ENCODE results near the gene SHKBP1.
A peak's percentile ranks its signal among the peaks of the same experiment; 100 is the strongest.
"Not testable (repeated sequence)": the region's sequence is repeated elsewhere in the genome, so short reads cannot be mapped to it uniquely, and the experiment has no call there.

Gene SHKBP1

DNA sequence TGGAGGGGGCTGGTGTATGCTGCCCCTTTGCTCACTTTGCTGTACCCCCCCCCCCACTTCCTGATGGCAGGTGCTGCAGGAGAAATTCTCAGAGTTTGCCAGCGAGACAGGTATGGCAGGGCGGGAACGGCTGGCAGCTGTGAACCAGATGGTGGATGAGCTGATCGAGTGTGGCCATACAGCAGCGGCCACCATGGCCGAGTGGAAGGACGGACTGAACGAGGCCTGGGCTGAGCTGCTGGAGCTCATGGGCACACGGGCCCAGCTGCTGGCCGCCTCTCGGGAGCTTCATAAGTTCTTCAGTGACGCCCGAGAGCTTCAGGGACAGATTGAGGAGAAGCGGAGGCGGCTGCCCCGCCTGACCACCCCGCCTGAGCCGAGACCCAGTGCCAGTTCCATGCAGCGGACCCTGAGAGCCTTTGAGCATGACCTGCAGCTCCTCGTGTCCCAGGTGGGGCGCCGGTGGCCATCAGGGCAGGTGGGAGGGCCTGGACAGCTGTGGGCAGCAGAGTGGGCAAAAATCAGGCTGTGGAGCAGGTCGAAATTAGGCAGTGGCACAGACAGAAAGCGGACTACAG, 19.6 kb upstream of the SHKBP1 start:
- no peak for DNase-seq

GRCh38 chr19:40559394-40559793, 17.3 kb upstream of the SHKBP1 start:
- no peak for DNase-seq

DNA sequence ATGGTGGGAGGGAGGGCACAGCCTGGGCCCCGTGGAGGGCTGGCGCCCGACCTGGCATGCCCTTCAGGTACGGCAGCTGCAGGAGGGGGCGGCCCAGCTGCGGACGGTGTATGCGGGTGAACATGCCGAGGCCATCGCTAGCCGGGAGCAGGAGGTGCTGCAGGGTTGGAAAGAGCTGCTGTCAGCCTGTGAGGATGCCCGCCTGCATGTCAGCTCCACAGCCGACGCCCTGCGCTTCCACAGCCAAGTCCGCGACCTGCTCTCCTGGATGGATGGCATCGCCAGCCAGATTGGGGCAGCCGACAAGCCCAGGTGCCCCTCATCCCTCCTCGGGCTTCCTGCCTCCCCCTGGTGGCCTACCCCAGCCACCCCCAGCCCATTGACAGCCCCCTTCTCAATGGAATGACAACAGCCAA, 16.6 kb upstream of the SHKBP1 start:
- no peak for DNase-seq

- peak; percentile 12 to 16 for DNase-seq
Measured at GRCh38 chr19:40561947-40562346, 14.7 kb upstream of the SHKBP1 start.

- DNase-seq: not testable (repeated sequence)
Measured at GRCh38 chr19:40564535-40564934, 12.1 kb upstream of the SHKBP1 start.

GRCh38 chr19:40565355-40565754, 11.3 kb upstream of the SHKBP1 start:
- DNase-seq: no peak

DNA sequence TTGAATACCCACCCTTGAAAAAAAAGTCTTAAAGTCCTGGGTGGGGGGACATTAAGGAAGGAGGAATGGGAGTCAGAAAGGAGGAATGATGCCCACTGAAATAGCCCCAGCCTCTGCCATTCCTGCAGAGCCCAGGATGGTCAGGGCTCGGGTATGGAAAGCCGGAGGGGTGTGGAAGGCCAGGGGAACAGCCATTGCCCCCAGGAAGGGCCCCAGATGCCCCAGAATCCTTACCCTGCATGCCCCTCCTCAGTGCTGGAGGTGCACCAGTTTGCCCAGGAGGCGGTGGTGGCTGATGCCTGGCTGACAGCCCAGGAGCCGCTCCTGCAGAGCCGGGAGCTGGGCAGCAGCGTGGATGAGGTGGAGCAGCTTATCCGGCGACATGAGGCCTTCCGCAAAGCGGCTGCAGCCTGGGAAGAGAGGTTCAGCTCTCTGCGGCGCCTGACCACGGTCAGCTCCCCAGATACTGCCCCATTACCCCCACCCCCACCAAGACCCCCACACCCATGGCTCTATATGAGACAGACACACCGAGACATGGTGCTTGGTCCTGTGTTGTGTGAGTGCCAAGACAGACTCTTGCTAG, 10.7 kb upstream of the SHKBP1 start:
- DNase-seq: no peak

- DNase-seq: no peak
Measured at GRCh38 chr19:40567040-40567749, 9.5 kb upstream of the SHKBP1 start.

- DNase-seq: no peak
Measured at GRCh38 chr19:40567750-40568494, 8.8 kb upstream of the SHKBP1 start.

GRCh38 chr19:40570313-40571004, 6.2 kb upstream of the SHKBP1 start:
- peak; percentile 95 to 96 for DNase-seq

DNA sequence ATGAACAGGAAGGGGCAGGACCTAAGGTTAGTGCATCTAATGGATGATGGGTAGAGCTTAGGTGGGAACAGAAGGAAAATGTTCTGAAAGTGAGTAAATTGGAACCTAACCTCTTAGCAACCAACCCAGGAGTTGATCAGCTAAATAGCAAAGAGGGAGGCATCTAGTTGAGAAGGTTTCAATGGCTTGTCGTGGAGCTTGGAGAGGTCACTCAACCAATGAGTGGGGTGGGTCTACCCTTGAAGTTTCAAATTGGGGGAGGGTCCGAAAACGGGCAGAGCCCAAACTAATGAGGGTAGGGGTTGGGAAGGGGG, 5.7 kb upstream of the SHKBP1 start:
- no peak for DNase-seq

- no peak for DNase-seq
Measured at GRCh38 chr19:40571831-40572495, 4.7 kb upstream of the SHKBP1 start.

GRCh38 chr19:40575326-40575725, 1.3 kb upstream of the SHKBP1 start:
- DNase-seq: no peak

DNA sequence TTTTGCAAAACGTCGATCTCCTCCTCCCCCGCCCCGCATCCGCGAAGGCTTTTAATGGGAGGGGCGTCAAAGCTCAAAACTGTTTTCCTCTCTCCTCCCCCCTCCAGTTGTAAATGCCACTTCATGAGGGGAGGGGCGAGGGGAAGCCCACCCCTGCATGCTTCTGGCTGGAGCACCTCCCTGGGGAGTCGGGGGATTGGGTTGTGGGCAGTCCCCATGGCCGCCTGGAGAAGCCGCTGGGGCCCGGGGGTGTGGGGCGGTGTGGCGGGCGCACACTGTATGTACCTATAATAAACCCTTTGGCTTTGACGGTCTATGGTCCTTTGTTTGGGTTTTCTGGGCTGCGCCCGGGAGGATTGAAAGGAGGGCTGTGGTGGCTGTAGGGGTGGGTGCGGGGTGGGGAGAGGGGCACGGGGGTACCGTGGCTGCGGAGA, 505 bp upstream of the SHKBP1 start:
- DNase-seq: no peak

- DNase-seq: peak; percentile 60 to 67
Measured at GRCh38 chr19:40578442-40578908, 1.8 kb downstream of the SHKBP1 start.

DNA sequence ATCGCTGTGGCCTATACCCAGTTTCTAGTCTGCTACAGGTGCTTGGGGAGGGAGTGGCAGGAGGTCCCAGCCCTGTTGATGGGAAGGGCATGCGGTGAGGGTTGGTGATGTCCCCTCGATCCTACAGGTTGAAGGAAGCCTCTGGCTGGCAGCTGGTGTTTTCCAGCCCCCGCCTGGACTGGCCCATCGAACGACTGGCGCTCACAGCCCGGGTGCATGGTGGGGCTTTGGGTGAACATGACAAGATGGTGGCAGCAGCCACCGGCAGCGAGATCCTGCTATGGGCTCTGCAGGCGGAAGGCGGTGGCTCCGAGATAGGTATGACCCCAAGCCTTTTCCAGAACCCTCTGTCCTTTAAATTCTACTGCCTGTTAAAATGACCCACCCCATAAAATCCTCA, 3.9 kb downstream of the SHKBP1 start:
- DNase-seq: no peak

GRCh38 chr19:40581531-40581930, 4.9 kb downstream of the SHKBP1 start:
- DNase-seq: no peak

- no peak for DNase-seq
Measured at GRCh38 chr19:40582467-40582866, 5.8 kb downstream of the SHKBP1 start.

GRCh38 chr19:40583283-40583682, 6.6 kb downstream of the SHKBP1 start:
- no peak for DNase-seq

GRCh38 chr19:40584007-40584406, 7.3 kb downstream of the SHKBP1 start:
- peak; percentile 3 to 29 for DNase-seq

DNA sequence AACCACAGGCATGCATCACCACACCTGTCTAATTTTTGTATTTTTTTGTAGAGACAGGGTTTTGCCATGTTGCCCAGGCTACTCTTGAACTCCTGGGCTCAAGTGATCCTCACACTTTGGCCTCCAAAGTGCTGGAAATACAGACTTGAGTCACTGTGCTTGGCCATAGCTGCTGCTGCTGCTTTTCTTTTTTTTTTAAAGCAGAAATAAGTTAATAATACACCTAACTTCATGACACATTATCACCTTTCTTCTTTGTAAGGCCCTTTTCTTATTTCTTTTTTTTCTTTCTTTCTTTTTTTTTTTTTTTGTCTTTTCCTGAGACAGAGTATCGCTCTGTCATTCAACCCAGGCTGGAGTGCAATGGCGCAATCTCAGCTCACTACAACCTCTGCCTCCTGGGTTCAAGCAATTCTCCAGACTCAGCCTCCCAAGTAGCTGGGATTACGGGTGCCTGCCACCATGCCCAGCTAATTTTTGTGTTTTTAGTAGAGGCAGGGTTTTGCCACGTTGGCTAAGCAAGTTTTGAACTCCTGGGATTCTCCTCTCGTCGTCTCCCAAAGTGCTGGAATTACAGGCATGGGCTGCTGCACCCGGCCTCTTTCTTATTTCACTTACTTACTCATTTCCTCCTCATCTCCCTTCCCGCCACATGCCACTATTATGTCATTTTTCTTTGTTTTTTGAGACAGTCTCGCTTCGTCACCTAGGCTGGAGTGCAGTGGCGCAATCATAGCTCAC, 8.7 kb downstream of the SHKBP1 start:
- DNase-seq: no peak

DNA sequence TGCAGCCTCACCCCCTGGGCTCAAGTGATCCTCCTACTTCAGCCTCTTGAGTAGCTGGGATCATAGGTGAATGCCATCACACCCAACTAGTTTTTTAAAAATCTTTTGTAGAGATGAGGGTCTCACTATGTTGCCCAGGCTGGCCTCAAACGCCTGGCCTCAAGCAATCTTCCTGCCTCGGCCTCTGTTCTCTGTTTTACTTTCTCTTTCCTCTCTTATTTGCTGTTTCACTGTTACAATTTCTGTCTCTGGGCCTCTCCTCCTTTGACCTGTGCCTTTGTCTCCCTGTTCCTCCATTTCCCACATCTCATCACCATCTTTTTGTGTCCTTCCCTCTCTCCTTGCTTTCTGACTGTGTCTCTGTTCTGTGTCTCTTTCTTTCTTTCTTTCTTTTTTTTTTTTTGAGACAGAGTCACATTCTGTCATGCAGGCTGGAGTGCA, 9.3 kb downstream of the SHKBP1 start:
- no peak for DNase-seq

All from Kasumi-1 (cell line).